Caco-2 (cell line): ENCODE data around the gene CUTC. TPM values are rescaled to one million over a fixed set of nuclear protein-coding genes. Genes with fewer than 3 reads are reported as not detected.
A peak's percentile ranks its signal among the peaks of the same experiment; 100 is the strongest.

Experiments
- BruUV-seq: library from RNA; stranded (reverse); fragments of 400-500 nt; replicated peaks from 2 replicates; lab custom pipeline; 2021; lab: Mats Ljungman, UMichigan
- CTCF ChIA-PET: fragments of 300-600 bp; sonication (Branson Sonifier 250); formaldehyde crosslinking; loops from one replicate; lab custom pipeline; 2022; ENCODE audit warnings: antibody characterized with exemption; lab: Charles Lee
- POLR2A ChIA-PET: fragments of 300-600 bp; sonication (Branson Sonifier 250); formaldehyde crosslinking; loops from one replicate; lab custom pipeline; 2022; ENCODE audit warnings: antibody characterized with exemption; lab: Charles Lee
- DNase-seq, 2 experiments: peaks; one replicate each; pipeline versions ENCODE4 v3.0.0 to v3.0.0-alpha.2; 2020 to 2022
- H3K27me3 ChIP-seq: replicated peaks from 2 replicates; pipeline ENCODE4 v1.6.0; 2011; ENCODE audit warnings: low read length; ENCODE audit not compliant: control insufficient read depth, insufficient read depth
- H3K36me3 ChIP-seq: 2 replicates; pipeline ENCODE4 v1.5.1; 2011; ENCODE audit warnings: low read length; ENCODE audit not compliant: control insufficient read depth, insufficient read depth
- H3K4me1 ChIP-seq: fragments of 250-450 bp; sonication (Bioruptor Pico); 2 replicates; pipeline ENCODE4 v1.5.1; 2020; ENCODE audit warnings: mild to moderate bottlenecking
- H3K4me3 ChIP-seq: 2 replicates; pipeline ENCODE4 v1.5.1; 2011; ENCODE audit warnings: low read depth, mild to moderate bottlenecking, control low read depth, low read length
- H3K9me3 ChIP-seq: fragments of 250-450 bp; sonication (Bioruptor Pico); 2 replicates; pipeline ENCODE4 v1.5.1; 2020; ENCODE audit warnings: mild to moderate bottlenecking, moderate library complexity
- H3K27ac Mint-ChIP-seq: one replicate; pipeline ENCODE4 v1.8.0; 2022; ENCODE audit warnings: mixed read lengths; ENCODE audit not compliant: unreplicated experiment
- H3K27me3 Mint-ChIP-seq: one replicate; pipeline ENCODE4 v1.8.0; 2022; ENCODE audit warnings: mixed read lengths; ENCODE audit not compliant: insufficient read depth, unreplicated experiment
- H3K36me3 Mint-ChIP-seq: one replicate; pipeline ENCODE4 v1.8.0; 2022; ENCODE audit warnings: mild to moderate bottlenecking, mixed read lengths; ENCODE audit not compliant: insufficient read depth, unreplicated experiment
- H3K4me1 Mint-ChIP-seq: one replicate; pipeline ENCODE4 v1.8.0; 2022; ENCODE audit warnings: low read depth, mixed read lengths; ENCODE audit not compliant: unreplicated experiment
- H3K4me3 Mint-ChIP-seq: one replicate; pipeline ENCODE4 v1.8.0; 2022; ENCODE audit warnings: mild to moderate bottlenecking, moderate library complexity, mixed read lengths; ENCODE audit not compliant: unreplicated experiment
- H3K9me3 Mint-ChIP-seq: one replicate; pipeline ENCODE4 v1.8.0; 2022; ENCODE audit warnings: mixed read lengths; ENCODE audit not compliant: unreplicated experiment
- intact Hi-C: fragments of 100-400 bp; cut with micrococcal nuclease; formaldehyde crosslinking; loops from one replicate; pipeline ENCODE4 v1.10.0; 2022; ENCODE audit not compliant: unreplicated experiment
- total RNA-seq: library from RNA; stranded (reverse); gene quantifications from 2 replicates; pipeline ENCODE4 v1.2.3, GENCODE V29; 2022
- TF ChIP-seq, protein P1 (sequence below), 2 experiments: fragments of 200-600 bp in 1 of 2; IDR thresholded peaks; 1 replicate in 1 of 2; 2 replicates in 1 of 2; pipeline versions ENCODE4 v1.5.1 to v1.8.0; 2011 to 2022; ENCODE audit warnings: antibody characterized with exemption in 1 of 2, control low read depth in 1 of 2, inconsistent platforms in 1 of 2, low read depth in 1 of 2, low read length in 1 of 2, mild to moderate bottlenecking in 1 of 2, moderate library complexity in 1 of 2; ENCODE audit not compliant: insufficient read depth in 1 of 2, severe bottlenecking in 1 of 2, unreplicated experiment in 1 of 2

Gene CUTC
- total RNA-seq, 1 experiment from 2014 or later: 30.1 TPM

DNA sequence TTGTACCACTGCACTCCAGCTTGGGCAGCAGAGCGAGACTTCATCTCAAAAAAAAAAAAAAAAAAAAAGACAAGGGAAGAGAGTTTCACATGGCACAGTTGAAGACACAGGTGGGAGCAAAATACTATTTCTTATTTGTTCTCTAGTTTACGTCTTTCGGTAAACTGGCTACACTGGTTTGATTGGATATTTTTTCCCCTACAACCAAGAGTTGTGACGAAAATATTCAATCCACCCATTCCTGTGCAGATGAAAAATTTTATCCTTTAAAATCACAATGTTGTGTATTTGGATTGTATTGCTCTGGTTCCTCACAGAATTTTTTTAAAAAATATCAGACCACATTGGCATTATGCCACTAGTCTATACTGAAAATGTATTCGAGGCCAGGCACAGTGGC lies 35.9 kb downstream of the CUTC start:
- POLR2A ChIA-PET: interaction anchor here (0.6 to 0.7 kb wide), 2 partner anchors 13 to 32 kb away, joined by 7 read pairs; no protein-coding TSS in a partner anchor
- H3K27me3 Mint-ChIP-seq: no peaks in the 10 kb centered on the region
- no TSS peak for BruUV-seq
- TF ChIP-seq, protein P1, sequence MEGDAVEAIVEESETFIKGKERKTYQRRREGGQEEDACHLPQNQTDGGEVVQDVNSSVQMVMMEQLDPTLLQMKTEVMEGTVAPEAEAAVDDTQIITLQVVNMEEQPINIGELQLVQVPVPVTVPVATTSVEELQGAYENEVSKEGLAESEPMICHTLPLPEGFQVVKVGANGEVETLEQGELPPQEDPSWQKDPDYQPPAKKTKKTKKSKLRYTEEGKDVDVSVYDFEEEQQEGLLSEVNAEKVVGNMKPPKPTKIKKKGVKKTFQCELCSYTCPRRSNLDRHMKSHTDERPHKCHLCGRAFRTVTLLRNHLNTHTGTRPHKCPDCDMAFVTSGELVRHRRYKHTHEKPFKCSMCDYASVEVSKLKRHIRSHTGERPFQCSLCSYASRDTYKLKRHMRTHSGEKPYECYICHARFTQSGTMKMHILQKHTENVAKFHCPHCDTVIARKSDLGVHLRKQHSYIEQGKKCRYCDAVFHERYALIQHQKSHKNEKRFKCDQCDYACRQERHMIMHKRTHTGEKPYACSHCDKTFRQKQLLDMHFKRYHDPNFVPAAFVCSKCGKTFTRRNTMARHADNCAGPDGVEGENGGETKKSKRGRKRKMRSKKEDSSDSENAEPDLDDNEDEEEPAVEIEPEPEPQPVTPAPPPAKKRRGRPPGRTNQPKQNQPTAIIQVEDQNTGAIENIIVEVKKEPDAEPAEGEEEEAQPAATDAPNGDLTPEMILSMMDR (IDR thresholded peaks at IDR 0.05; ENCODE audit: insufficient read depth in 1 of 2, low read depth in 1 of 2, low read length in 1 of 2, severe bottlenecking in 1 of 2, unreplicated experiment in 1 of 2): no peak
- CTCF ChIA-PET: no interaction called here
- no peaks in the 10 kb centered on the region for H3K9me3 Mint-ChIP-seq
- H3K9me3 ChIP-seq: no peaks in the 10 kb centered on the region; the same call in 1 of the 2 replicates
- intact Hi-C loops: no loop called here
- H3K4me3 ChIP-seq: no peak overlapping the region
- no peaks in the 10 kb centered on the region for H3K27me3 ChIP-seq
- no peak for DNase-seq
- no peak overlapping the region for H3K27ac Mint-ChIP-seq
- no peaks in the 10 kb centered on the region for H3K36me3 ChIP-seq
- no peaks in the 10 kb centered on the region for H3K36me3 Mint-ChIP-seq
- no peak overlapping the region for H3K4me3 Mint-ChIP-seq
- H3K4me1 ChIP-seq: peaks cover 25% of the 10 kb centered on the region
- H3K4me1 Mint-ChIP-seq: peaks cover 9% of the 10 kb centered on the region

DNA sequence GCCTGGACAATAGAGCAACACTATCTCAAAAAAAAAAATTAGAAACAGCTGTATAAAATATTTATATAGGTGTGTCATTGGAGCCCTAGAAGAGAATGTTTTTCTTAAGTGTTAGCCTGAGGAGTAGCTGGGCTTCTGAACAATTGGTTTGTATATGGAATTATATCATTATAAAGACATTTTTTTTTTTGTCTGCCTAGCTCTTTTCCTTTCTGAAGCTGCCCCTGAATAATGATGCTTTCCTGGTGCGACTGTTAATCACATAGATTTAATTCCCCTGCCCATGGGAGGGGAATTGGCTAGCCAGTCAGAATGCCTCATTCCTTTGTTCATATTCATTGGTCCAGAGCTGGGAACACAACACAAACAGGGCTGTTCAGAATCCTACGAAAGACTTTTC lies 36.5 kb downstream of the CUTC start:
- Histone ChIP-seq H3K27me3 (no peaks in the 10 kb centered on the region), H3K36me3 (no peaks in the 10 kb centered on the region), H3K4me1 (peaks cover 25% of the 10 kb centered on the region), H3K4me3 (no peak overlapping the region), H3K9me3 (no peaks in the 10 kb centered on the region; the same call in 1 of the 2 replicates)
- Mint-ChIP-seq H3K27me3 (no peaks in the 10 kb centered on the region), H3K36me3 (no peaks in the 10 kb centered on the region), H3K27ac (no peak overlapping the region), H3K9me3 (no peaks in the 10 kb centered on the region), H3K4me3 (no peak overlapping the region), H3K4me1 (peaks cover 9% of the 10 kb centered on the region)
- CTCF ChIA-PET: no interaction called here
- TF ChIP-seq, protein P1 (IDR thresholded peaks at IDR 0.05; ENCODE audit: insufficient read depth in 1 of 2, low read depth in 1 of 2, low read length in 1 of 2, severe bottlenecking in 1 of 2, unreplicated experiment in 1 of 2): no peak
- POLR2A ChIA-PET: no interaction called here
- intact Hi-C loops: no loop called here
- no TSS peak for BruUV-seq
- DNase-seq: no peak

DNA sequence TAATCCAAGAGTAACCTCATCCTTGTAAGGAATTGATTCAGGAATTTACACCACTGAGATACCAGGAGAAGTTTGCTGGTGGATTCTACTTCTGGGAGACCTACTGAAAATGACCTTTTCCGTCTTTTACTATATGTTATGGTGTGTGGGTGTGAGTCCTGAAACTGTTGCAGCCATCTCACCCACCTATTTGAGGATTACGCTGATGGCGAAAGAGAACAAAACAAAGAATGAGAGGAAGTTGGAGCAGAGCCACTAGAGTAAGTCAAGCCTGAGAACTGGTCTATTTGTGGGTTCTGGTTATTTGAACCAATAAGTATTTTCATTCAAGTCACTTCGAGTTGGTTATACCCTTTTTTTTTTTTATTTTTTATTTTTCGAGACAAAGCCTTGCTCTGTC lies 37.7 kb downstream of the CUTC start:
- CTCF ChIA-PET: no interaction called here
- BruUV-seq: no TSS peak
- Histone ChIP-seq H3K9me3 (no peaks in the 10 kb centered on the region), H3K4me3 (no peak overlapping the region), H3K36me3 (no peaks in the 10 kb centered on the region), H3K4me1 (peaks cover 25% of the 10 kb centered on the region), H3K27me3 (no peaks in the 10 kb centered on the region)
- TF ChIP-seq, protein P1 (IDR thresholded peaks at IDR 0.05; ENCODE audit: insufficient read depth in 1 of 2, low read depth in 1 of 2, low read length in 1 of 2, severe bottlenecking in 1 of 2, unreplicated experiment in 1 of 2): no peak
- no peak overlapping the region for H3K4me3 Mint-ChIP-seq
- no peaks in the 10 kb centered on the region for H3K27me3 Mint-ChIP-seq
- H3K36me3 Mint-ChIP-seq: no peaks in the 10 kb centered on the region
- no peak for DNase-seq
- intact Hi-C loops: no loop called here
- H3K9me3 Mint-ChIP-seq: no peaks in the 10 kb centered on the region
- POLR2A ChIA-PET: interaction anchor here (0.6 kb wide), 1 partner anchor 37 kb away, joined by 4 read pairs; no protein-coding TSS in a partner anchor
- H3K27ac Mint-ChIP-seq: peak overlapping the region; percentile 58
- peaks cover 9% of the 10 kb centered on the region for H3K4me1 Mint-ChIP-seq
